Panc1 (cell line): ENCODE measurements around the gene WASF3. TPM values are rescaled to one million over a fixed set of nuclear protein-coding genes. Genes with fewer than 3 reads are reported as not detected.

Experiments
- ATAC-seq: fragments of 200-7000 bp; cut with Tn5 transposase; 2 replicates; pipeline ENCODE4 v1.9.1; 2020; ENCODE audit warnings: mild to moderate bottlenecking, moderate library complexity
- BruUV-seq: library from RNA; stranded (reverse); fragments of 400-500 nt; replicated peaks from 2 replicates; lab custom pipeline; 2021; lab: Mats Ljungman, UMichigan
- CTCF ChIA-PET: fragments of 300-600 bp; sonication (Branson Sonifier 250); formaldehyde crosslinking; loops from one replicate; lab custom pipeline; 2022; ENCODE audit warnings: antibody characterized with exemption; lab: Charles Lee
- POLR2A ChIA-PET: fragments of 300-600 bp; sonication (Branson Sonifier 250); formaldehyde crosslinking; loops from one replicate; lab custom pipeline; 2022; ENCODE audit warnings: antibody characterized with exemption; lab: Charles Lee
- DNase-seq: peaks from one replicate; pipeline ENCODE4 v3.0.0-alpha.2; 2010; ENCODE audit warnings: low read depth, low spot score
- H3K27ac ChIP-seq: 2 replicates; pipeline ENCODE4 v1.5.1; 2011; ENCODE audit warnings: mild to moderate bottlenecking, low read length, inconsistent platforms
- H3K27me3 ChIP-seq: fragments of 200-500 bp; sonication (Bioruptor generic); 2 replicates; pipeline ENCODE4 v1.6.0; 2014; ENCODE audit warnings: low read length, inconsistent platforms; ENCODE audit not compliant: control insufficient read depth, insufficient read depth
- H3K36me3 ChIP-seq: fragments of 200-500 bp; sonication (Bioruptor generic); 2 replicates; pipeline ENCODE4 v1.5.1; 2014; ENCODE audit warnings: inconsistent platforms, mild to moderate bottlenecking, low read length, moderate library complexity; ENCODE audit not compliant: control insufficient read depth, insufficient read depth
- H3K4me1 ChIP-seq: 2 replicates; pipeline ENCODE4 v1.5.1; 2011; ENCODE audit warnings: inconsistent platforms, mild to moderate bottlenecking, low read length, moderate library complexity; ENCODE audit not compliant: control insufficient read depth, insufficient read depth
- H3K4me3 ChIP-seq, 2 experiments: 2 replicates each; pipeline ENCODE4 v1.5.1; 2011 to 2012; ENCODE audit warnings: low read depth in 2 of 2, low read length in 2 of 2, mild to moderate bottlenecking in 2 of 2, inconsistent platforms in 1 of 2, moderate library complexity in 1 of 2
- H3K9me3 ChIP-seq: fragments of 200-500 bp; sonication (Bioruptor generic); 2 replicates; pipeline ENCODE4 v1.5.1; 2014; ENCODE audit warnings: low read depth, mild to moderate bottlenecking, inconsistent platforms, low read length, moderate library complexity; ENCODE audit not compliant: control insufficient read depth, insufficient read depth
- CTCF ChIP-seq: fragments of 450-650 bp; IDR thresholded peaks from 2 replicates; pipeline ENCODE4 v1.5.1; 2017; ENCODE audit warnings: mild to moderate bottlenecking
- POLR2AphosphoS5 ChIP-seq: IDR thresholded peaks from 2 replicates; pipeline ENCODE4 v1.6.1; 2012; ENCODE audit warnings: mild to moderate bottlenecking, low read depth, low read length, moderate library complexity
- REST ChIP-seq, 2 experiments: IDR thresholded peaks; 2 replicates each; pipeline ENCODE4 v1.6.1; 2011 to 2012; ENCODE audit warnings: low read depth in 2 of 2, control low read depth in 1 of 2, low read length in 1 of 2, mild to moderate bottlenecking in 1 of 2, moderate library complexity in 1 of 2; ENCODE audit not compliant: insufficient read depth in 1 of 2
- SIN3A ChIP-seq: IDR thresholded peaks from 2 replicates; pipeline ENCODE4 v1.6.1; 2012; ENCODE audit warnings: low read depth, mild to moderate bottlenecking, low read length, moderate library complexity, borderline replicate concordance; ENCODE audit not compliant: insufficient read depth
- TCF7L2 ChIP-seq: IDR thresholded peaks from 2 replicates; pipeline ENCODE4 v1.6.1; 2011; ENCODE audit warnings: mild to moderate bottlenecking, low read depth, low read length, inconsistent platforms
- in situ Hi-C: cut with HindIII; loops from 2 replicates; pipeline ENCODE4 v1.10.0; 2016; ENCODE audit warnings: low sequenced_read_pairs, low pct_unique_long_range_greater_than_20kb
- intact Hi-C: fragments of 100-400 bp; cut with micrococcal nuclease; formaldehyde crosslinking; loops from one replicate; pipeline ENCODE4 v1.10.0; 2022; ENCODE audit not compliant: unreplicated experiment
- total RNA-seq: library from RNA; stranded (reverse); gene quantifications from one replicate; pipeline ENCODE4 v1.2.1, GENCODE V29; 2021; ENCODE audit not compliant: unreplicated experiment

WASF3 gene
- total RNA-seq, 1 experiment from 2014 or later = 20.2 TPM

GRCh38 chr13:26699197-26699490 lies 141.7 kb downstream of the WASF3 start:
- ATAC-seq (no peak), DNase-seq (no peak)
- Histone ChIP-seq H3K9me3 (no peaks in the 10 kb centered on the region), H3K4me1 (peaks cover 3% of the 10 kb centered on the region; the same call in 1 of the 2 replicates), H3K4me3 (no peak overlapping the region), H3K36me3 (no peaks in the 10 kb centered on the region), H3K27me3 (no peaks in the 10 kb centered on the region), H3K27ac (no peak overlapping the region)
- CTCF ChIA-PET = interaction anchor here (0.8 to 1.8 kb wide), 3 partner anchors 200 to 514 kb away, joined by 4 to 23 read pairs (median 14); no protein-coding TSS in a partner anchor
- POLR2A ChIA-PET = no interaction called here
- BruUV-seq = no TSS peak
- TF ChIP-seq CTCF (no peak), TCF7L2 (no peak), SIN3A (no peak), POLR2AphosphoS5 (no peak), REST (IDR thresholded peaks at IDR 0.05; ENCODE audit: insufficient read depth in 1 of 2, low read depth in 2 of 2, low read length in 1 of 2) (no peak)
- intact Hi-C loops (loop anchor here (5.0 kb wide), 3 partner anchors 202 to 517 kb away; no protein-coding TSS in a partner anchor), in situ Hi-C loops (no loop called here)

GRCh38 chr13:26705536-26705935 lies 148.1 kb downstream of the WASF3 start:
- H3K36me3 ChIP-seq = no peaks in the 10 kb centered on the region
- intact Hi-C loops = no loop called here
- no peaks in the 10 kb centered on the region for H3K4me1 ChIP-seq
- no peak overlapping the region for H3K4me3 ChIP-seq
- in situ Hi-C loops = no loop called here
- POLR2A ChIA-PET = no interaction called here
- CTCF ChIA-PET = interaction anchor here (2.8 kb wide), 1 partner anchor 167 kb away, joined by 9 read pairs; no protein-coding TSS in a partner anchor
- ATAC-seq = no peak
- TF ChIP-seq CTCF = no peak
- no peak for TF ChIP-seq REST (IDR thresholded peaks at IDR 0.05; ENCODE audit: insufficient read depth in 1 of 2, low read depth in 2 of 2, low read length in 1 of 2)
- no peak for TF ChIP-seq POLR2AphosphoS5
- no peak for TF ChIP-seq TCF7L2
- TF ChIP-seq SIN3A = no peak
- no peaks in the 10 kb centered on the region for H3K27me3 ChIP-seq
- H3K27ac ChIP-seq = no peak overlapping the region
- BruUV-seq = no TSS peak
- DNase-seq = no peak
- H3K9me3 ChIP-seq = no peaks in the 10 kb centered on the region
